NCI-H2196 treated with DMSO at 0.1 percent for 48 hours (cell line): Measurements from ENCODE around the gene TBC1D2B.
"Not testable (repeated sequence)": the region's sequence is repeated elsewhere in the genome, so short reads cannot be mapped to it uniquely, and the experiment has no call there.

Source experiments
- DNase-seq: peaks from one replicate; lab custom pipeline; 2025; ENCODE audit not compliant: unreplicated experiment; lab: John Stamatoyannopoulos, UW

TBC1D2B gene

GRCh38 chr15:78004919-78005634 is 72.4 kb downstream of the TBC1D2B start:
- peak; percentile 80 for DNase-seq

GRCh38 chr15:78004222-78004727 is 73.2 kb downstream of the TBC1D2B start:
- DNase-seq, result no peak

GRCh38 chr15:78003539-78004008 is 73.9 kb downstream of the TBC1D2B start:
- peak; percentile 65 for DNase-seq

GRCh38 chr15:78002996-78003395 is 74.5 kb downstream of the TBC1D2B start:
- DNase-seq, result no peak

GRCh38 chr15:78001656-78002055 is 75.9 kb downstream of the TBC1D2B start:
- no peak for DNase-seq

GRCh38 chr15:78000927-78001249 is 76.6 kb downstream of the TBC1D2B start:
- DNase-seq, result no peak

GRCh38 chr15:78000091-78000926 is 77.2 kb downstream of the TBC1D2B start:
- peak; percentile 28 for DNase-seq

- no peak for DNase-seq
These were observed 78.0 kb downstream of the TBC1D2B start for GRCh38 chr15:77999486-77999885.

GRCh38 chr15:77998592-77998991 is 78.9 kb downstream of the TBC1D2B start:
- DNase-seq, result no peak

GRCh38 chr15:77997761-77998554 is 79.6 kb downstream of the TBC1D2B start:
- DNase-seq, result not testable (repeated sequence)

GRCh38 chr15:77997221-77997620 is 80.3 kb downstream of the TBC1D2B start:
- DNase-seq, result not testable (repeated sequence)

- DNase-seq, result not testable (repeated sequence)
These were observed 80.8 kb downstream of the TBC1D2B start for GRCh38 chr15:77996713-77997171.

- not testable (repeated sequence) for DNase-seq
These were observed 81.3 kb downstream of the TBC1D2B start for GRCh38 chr15:77996226-77996625.

GRCh38 chr15:77995537-77995918 is 82.0 kb downstream of the TBC1D2B start:
- DNase-seq, result not testable (repeated sequence)

- not testable (repeated sequence) for DNase-seq
These were observed 82.5 kb downstream of the TBC1D2B start for GRCh38 chr15:77994893-77995536.

- DNase-seq, result not testable (repeated sequence)
These were observed 83.4 kb downstream of the TBC1D2B start for GRCh38 chr15:77993970-77994693.

- no peak for DNase-seq
These were observed 84.1 kb downstream of the TBC1D2B start for GRCh38 chr15:77993374-77993911.

- no peak for DNase-seq
These were observed 84.9 kb downstream of the TBC1D2B start for GRCh38 chr15:77992356-77993222.
